Measurements from ENCODE around the gene RNASE11.

Gene RNASE11

DNA sequence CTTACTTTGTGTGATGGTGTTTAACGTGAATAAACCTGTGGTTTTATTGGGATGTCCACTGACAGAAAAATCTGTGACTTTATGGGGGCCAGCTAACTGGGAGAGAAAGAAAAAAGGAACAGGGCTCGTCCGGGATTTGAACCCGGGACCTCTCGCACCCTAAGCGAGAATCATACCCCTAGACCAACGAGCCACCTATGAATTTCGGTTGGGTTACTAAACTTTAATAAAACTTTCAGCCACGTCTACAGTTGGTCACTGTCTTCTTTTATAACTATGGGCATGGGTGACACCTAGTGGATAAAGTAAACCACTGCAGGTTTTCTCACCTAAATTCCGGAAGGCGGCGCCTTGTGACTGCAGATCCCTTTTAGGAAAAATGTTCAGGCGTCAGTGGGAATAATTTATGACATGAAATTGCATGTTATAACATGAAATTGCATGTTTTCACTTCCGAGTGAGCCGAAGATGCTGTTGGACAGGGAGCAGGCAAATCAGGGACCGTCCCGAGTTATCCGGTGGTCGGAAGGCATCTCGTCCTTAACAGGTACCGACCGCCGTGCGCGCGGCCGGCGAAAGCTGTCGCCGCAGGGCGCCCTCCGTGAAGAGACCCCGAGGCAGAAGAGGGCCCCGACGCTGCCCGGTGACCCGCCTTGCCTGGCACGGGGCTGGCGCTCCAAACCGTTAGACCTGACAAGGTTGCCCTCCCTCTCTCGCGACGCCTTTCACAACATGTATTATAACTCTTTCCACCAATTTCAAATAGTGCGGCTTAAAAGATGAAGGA, 21.6 kb upstream of the RNASE11 start:
- POLR2A ChIA-PET = interaction anchor here (0.8 to 1.3 kb wide), 5 partner anchors 48 to 267 kb away, joined by 3 to 11 read pairs (median 4); partner anchors contain the start of gene PARP2
- CTCF ChIA-PET = interaction anchor here (0.6 to 3.0 kb wide), 29 partner anchors 9 to 495 kb away, joined by 3 to 28 read pairs (median 4); partner anchors contain the start of genes ANG, PARP2 and RNASE4
- H3K4me1 ChIP-seq (ENCODE audit: control insufficient read depth, insufficient read depth, low read length) = peaks cover 4% of the 10 kb centered on the region; the same call in 1 of the 2 replicates
- no peaks in the 10 kb centered on the region for H3K9me3 ChIP-seq (ENCODE audit: control insufficient read depth, insufficient read depth, low read depth, low read length)
- H3K27ac ChIP-seq (ENCODE audit: extremely low read depth, low read depth, low read length) = peak overlapping the region; percentile 76
- H3K4me3 ChIP-seq (ENCODE audit: low read depth, low read length) = peak overlapping the region; percentile 98
- no peaks in the 10 kb centered on the region for H3K36me3 ChIP-seq (ENCODE audit: control insufficient read depth in 2 of 2, insufficient read depth in 1 of 2, low read length in 2 of 2)
- TF ChIP-seq SP3 (tag by site-specific recombination; IDR thresholded peaks at IDR 0.05) (no peak), YY1 (tag by site-specific recombination; IDR thresholded peaks at IDR 0.05) (peak; percentile 49; the same call in 1 of the 2 replicates), ZNF660 (tag by site-specific recombination; IDR thresholded peaks at IDR 0.05) (peak; percentile 91), ZNF24 (tag by site-specific recombination; IDR thresholded peaks at IDR 0.05) (peak; percentile 34), SCRT1 (tag by site-specific recombination; IDR thresholded peaks at IDR 0.05; ENCODE audit: borderline replicate concordance) (peak; percentile 66; the same call in 1 of the 2 replicates), ZBTB20 (tag by site-specific recombination; IDR thresholded peaks at IDR 0.05) (peak; percentile 26; the same call in 1 of the 2 replicates), SCRT2 (tag by site-specific recombination; IDR thresholded peaks at IDR 0.05) (peak; percentile 55), IKZF3 (tag by site-specific recombination; IDR thresholded peaks at IDR 0.05) (peak; percentile 89), SETDB1 (IDR thresholded peaks at IDR 0.05; ENCODE audit: insufficient read length, low read length) (no peak), ZNF530 (tag by site-specific recombination; IDR thresholded peaks at IDR 0.05; ENCODE audit: low read depth) (no peak)
- TF ChIP-seq, protein P1, sequence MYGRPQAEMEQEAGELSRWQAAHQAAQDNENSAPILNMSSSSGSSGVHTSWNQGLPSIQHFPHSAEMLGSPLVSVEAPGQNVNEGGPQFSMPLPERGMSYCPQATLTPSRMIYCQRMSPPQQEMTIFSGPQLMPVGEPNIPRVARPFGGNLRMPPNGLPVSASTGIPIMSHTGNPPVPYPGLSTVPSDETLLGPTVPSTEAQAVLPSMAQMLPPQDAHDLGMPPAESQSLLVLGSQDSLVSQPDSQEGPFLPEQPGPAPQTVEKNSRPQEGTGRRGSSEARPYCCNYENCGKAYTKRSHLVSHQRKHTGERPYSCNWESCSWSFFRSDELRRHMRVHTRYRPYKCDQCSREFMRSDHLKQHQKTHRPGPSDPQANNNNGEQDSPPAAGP (tag by site-specific recombination; IDR thresholded peaks at IDR 0.05) = peak; percentile 67; the same call in 1 of the 2 replicates
- TF ChIP-seq, protein P2, sequence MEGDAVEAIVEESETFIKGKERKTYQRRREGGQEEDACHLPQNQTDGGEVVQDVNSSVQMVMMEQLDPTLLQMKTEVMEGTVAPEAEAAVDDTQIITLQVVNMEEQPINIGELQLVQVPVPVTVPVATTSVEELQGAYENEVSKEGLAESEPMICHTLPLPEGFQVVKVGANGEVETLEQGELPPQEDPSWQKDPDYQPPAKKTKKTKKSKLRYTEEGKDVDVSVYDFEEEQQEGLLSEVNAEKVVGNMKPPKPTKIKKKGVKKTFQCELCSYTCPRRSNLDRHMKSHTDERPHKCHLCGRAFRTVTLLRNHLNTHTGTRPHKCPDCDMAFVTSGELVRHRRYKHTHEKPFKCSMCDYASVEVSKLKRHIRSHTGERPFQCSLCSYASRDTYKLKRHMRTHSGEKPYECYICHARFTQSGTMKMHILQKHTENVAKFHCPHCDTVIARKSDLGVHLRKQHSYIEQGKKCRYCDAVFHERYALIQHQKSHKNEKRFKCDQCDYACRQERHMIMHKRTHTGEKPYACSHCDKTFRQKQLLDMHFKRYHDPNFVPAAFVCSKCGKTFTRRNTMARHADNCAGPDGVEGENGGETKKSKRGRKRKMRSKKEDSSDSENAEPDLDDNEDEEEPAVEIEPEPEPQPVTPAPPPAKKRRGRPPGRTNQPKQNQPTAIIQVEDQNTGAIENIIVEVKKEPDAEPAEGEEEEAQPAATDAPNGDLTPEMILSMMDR (tag by site-specific recombination; IDR thresholded peaks at IDR 0.05) = peak; percentile 94
- TF ChIP-seq, protein P3, sequence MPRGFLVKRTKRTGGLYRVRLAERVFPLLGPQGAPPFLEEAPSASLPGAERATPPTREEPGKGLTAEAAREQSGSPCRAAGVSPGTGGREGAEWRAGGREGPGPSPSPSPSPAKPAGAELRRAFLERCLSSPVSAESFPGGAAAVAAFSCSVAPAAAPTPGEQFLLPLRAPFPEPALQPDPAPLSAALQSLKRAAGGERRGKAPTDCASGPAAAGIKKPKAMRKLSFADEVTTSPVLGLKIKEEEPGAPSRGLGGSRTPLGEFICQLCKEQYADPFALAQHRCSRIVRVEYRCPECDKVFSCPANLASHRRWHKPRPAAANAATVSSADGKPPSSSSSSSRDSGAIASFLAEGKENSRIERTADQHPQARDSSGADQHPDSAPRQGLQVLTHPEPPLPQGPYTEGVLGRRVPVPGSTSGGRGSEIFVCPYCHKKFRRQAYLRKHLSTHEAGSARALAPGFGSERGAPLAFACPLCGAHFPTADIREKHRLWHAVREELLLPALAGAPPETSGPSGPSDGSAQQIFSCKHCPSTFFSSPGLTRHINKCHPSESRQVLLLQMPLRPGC (tag by site-specific recombination; IDR thresholded peaks at IDR 0.05) = 0 out of 2 replicates have a peak, but pooled peaks have one; percentile 11
- TF ChIP-seq, protein P4, sequence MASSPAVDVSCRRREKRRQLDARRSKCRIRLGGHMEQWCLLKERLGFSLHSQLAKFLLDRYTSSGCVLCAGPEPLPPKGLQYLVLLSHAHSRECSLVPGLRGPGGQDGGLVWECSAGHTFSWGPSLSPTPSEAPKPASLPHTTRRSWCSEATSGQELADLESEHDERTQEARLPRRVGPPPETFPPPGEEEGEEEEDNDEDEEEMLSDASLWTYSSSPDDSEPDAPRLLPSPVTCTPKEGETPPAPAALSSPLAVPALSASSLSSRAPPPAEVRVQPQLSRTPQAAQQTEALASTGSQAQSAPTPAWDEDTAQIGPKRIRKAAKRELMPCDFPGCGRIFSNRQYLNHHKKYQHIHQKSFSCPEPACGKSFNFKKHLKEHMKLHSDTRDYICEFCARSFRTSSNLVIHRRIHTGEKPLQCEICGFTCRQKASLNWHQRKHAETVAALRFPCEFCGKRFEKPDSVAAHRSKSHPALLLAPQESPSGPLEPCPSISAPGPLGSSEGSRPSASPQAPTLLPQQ (tag by site-specific recombination; IDR thresholded peaks at IDR 0.05) = peak; percentile 33
- TF ChIP-seq, protein P5, sequence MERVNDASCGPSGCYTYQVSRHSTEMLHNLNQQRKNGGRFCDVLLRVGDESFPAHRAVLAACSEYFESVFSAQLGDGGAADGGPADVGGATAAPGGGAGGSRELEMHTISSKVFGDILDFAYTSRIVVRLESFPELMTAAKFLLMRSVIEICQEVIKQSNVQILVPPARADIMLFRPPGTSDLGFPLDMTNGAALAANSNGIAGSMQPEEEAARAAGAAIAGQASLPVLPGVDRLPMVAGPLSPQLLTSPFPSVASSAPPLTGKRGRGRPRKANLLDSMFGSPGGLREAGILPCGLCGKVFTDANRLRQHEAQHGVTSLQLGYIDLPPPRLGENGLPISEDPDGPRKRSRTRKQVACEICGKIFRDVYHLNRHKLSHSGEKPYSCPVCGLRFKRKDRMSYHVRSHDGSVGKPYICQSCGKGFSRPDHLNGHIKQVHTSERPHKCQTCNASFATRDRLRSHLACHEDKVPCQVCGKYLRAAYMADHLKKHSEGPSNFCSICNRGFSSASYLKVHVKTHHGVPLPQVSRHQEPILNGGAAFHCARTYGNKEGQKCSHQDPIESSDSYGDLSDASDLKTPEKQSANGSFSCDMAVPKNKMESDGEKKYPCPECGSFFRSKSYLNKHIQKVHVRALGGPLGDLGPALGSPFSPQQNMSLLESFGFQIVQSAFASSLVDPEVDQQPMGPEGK (tag by site-specific recombination; IDR thresholded peaks at IDR 0.05) = 0 out of 2 replicates have a peak, but pooled peaks have one; percentile 11
- TF ChIP-seq, protein P6, sequence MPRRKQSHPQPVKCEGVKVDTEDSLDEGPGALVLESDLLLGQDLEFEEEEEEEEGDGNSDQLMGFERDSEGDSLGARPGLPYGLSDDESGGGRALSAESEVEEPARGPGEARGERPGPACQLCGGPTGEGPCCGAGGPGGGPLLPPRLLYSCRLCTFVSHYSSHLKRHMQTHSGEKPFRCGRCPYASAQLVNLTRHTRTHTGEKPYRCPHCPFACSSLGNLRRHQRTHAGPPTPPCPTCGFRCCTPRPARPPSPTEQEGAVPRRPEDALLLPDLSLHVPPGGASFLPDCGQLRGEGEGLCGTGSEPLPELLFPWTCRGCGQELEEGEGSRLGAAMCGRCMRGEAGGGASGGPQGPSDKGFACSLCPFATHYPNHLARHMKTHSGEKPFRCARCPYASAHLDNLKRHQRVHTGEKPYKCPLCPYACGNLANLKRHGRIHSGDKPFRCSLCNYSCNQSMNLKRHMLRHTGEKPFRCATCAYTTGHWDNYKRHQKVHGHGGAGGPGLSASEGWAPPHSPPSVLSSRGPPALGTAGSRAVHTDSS (tag by site-specific recombination; IDR thresholded peaks at IDR 0.05) = peak; percentile 26
- TF ChIP-seq, protein P7, sequence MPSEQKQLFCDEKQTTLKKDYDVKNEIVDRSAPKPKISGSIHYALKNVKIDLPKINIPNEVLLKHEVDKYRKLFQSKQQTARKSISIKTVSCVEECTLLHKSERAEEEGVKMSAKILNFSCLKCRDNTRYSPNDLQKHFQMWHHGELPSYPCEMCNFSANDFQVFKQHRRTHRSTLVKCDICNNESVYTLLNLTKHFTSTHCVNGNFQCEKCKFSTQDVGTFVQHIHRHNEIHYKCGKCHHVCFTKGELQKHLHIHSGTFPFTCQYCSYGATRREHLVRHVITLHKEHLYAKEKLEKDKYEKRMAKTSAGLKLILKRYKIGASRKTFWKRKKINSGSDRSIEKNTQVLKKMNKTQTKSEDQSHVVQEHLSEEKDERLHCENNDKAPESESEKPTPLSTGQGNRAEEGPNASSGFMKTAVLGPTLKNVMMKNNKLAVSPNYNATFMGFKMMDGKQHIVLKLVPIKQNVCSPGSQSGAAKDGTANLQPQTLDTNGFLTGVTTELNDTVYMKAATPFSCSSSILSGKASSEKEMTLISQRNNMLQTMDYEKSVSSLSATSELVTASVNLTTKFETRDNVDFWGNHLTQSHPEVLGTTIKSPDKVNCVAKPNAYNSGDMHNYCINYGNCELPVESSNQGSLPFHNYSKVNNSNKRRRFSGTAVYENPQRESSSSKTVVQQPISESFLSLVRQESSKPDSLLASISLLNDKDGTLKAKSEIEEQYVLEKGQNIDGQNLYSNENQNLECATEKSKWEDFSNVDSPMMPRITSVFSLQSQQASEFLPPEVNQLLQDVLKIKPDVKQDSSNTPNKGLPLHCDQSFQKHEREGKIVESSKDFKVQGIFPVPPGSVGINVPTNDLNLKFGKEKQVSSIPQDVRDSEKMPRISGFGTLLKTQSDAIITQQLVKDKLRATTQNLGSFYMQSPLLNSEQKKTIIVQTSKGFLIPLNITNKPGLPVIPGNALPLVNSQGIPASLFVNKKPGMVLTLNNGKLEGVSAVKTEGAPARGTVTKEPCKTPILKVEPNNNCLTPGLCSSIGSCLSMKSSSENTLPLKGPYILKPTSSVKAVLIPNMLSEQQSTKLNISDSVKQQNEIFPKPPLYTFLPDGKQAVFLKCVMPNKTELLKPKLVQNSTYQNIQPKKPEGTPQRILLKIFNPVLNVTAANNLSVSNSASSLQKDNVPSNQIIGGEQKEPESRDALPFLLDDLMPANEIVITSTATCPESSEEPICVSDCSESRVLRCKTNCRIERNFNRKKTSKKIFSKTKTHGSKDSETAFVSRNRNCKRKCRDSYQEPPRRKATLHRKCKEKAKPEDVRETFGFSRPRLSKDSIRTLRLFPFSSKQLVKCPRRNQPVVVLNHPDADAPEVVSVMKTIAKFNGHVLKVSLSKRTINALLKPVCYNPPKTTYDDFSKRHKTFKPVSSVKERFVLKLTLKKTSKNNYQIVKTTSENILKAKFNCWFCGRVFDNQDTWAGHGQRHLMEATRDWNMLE (tag by site-specific recombination; conservative IDR thresholded peaks at IDR 0.05; ENCODE audit: low read depth) = 0 out of 2 replicates have a peak, but pooled peaks have one; percentile 16
- TF ChIP-seq, protein P8, sequence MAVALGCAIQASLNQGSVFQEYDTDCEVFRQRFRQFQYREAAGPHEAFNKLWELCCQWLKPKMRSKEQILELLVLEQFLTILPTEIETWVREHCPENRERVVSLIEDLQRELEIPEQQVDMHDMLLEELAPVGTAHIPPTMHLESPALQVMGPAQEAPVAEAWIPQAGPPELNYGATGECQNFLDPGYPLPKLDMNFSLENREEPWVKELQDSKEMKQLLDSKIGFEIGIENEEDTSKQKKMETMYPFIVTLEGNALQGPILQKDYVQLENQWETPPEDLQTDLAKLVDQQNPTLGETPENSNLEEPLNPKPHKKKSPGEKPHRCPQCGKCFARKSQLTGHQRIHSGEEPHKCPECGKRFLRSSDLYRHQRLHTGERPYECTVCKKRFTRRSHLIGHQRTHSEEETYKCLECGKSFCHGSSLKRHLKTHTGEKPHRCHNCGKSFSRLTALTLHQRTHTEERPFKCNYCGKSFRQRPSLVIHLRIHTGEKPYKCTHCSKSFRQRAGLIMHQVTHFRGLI (tag by site-specific recombination; IDR thresholded peaks at IDR 0.05) = peak; percentile 53; the same call in 1 of the 2 replicates

Measured in HEK293 (cell line).